SK-N-SH (cell line): ENCODE results near the gene EIF1AD. TPM values are rescaled to one million over a fixed set of nuclear protein-coding genes. Genes with fewer than 3 reads are reported as not detected.
"Not testable (repeated sequence)": the region's sequence is repeated elsewhere in the genome, so short reads cannot be mapped to it uniquely, and the experiment has no call there.

Source experiments
- CTCF ChIA-PET: fragments of 300-600, 350-600 bp; formaldehyde crosslinking; extraction: SDS; loops from one replicate; lab custom pipeline; 2021; lab: Yijun Ruan, JAX
- POLR2A ChIA-PET: fragments of 350-600 bp; sonication (Branson Sonifier 250); formaldehyde crosslinking; extraction: SDS; loops from one replicate; lab custom pipeline; 2020; ENCODE audit warnings: antibody characterized with exemption, inconsistent platforms; lab: Yijun Ruan, JAX
- DNase-seq: peaks from one replicate; pipeline ENCODE4 v3.0.0; 2012
- H2AFZ ChIP-seq: fragments of 200-600 bp; sonication (generic); 2 replicates; pipeline ENCODE4 v1.8.1; 2016; ENCODE audit warnings: antibody characterized with exemption, mild to moderate bottlenecking, low read depth
- H3F3A ChIP-seq: fragments of 200-600 bp; sonication (generic); replicated peaks from 2 replicates; pipeline ENCODE3; 2016; ENCODE audit warnings: antibody characterized with exemption, mild to moderate bottlenecking; ENCODE audit not compliant: insufficient read depth
- H3K27ac ChIP-seq, 2 experiments: fragments of 200-500 bp in 1 of 2; fragments of 200-600 bp in 1 of 2; sonication (Bioruptor generic) in 1 of 2; sonication (generic), shearing (Covaris generic) in 1 of 2; 2 replicates each; pipeline versions ENCODE4 v1.5.1 to v1.6.1; 2014 to 2016; ENCODE audit warnings: low read depth in 2 of 2, inconsistent platforms in 1 of 2, low read length in 1 of 2, mild to moderate bottlenecking in 1 of 2, mixed read lengths in 1 of 2
- H3K27me3 ChIP-seq: fragments of 200-600 bp; sonication (generic), shearing (Covaris generic); 2 replicates; pipeline ENCODE4 v1.6.1; 2016; ENCODE audit warnings: mixed run types; ENCODE audit not compliant: insufficient read depth
- H3K36me3 ChIP-seq, 2 experiments: fragments of 200-500 bp in 1 of 2; fragments of 200-600 bp in 1 of 2; sonication (Bioruptor generic) in 1 of 2; sonication (generic) in 1 of 2; replicated peaks in 1 of 2; 2 replicates each; pipeline versions ENCODE3 to v1.5.1; 2014 to 2016; ENCODE audit warnings: low read length in 1 of 2, mild to moderate bottlenecking in 1 of 2; ENCODE audit not compliant: insufficient read depth in 2 of 2, control insufficient read depth in 1 of 2
- H3K4me1 ChIP-seq, 2 experiments: fragments of 200-500 bp in 1 of 2; fragments of 200-600 bp in 1 of 2; sonication (Bioruptor generic) in 1 of 2; sonication (generic), shearing (Covaris generic) in 1 of 2; 2 replicates each; pipeline versions ENCODE4 v1.5.1 to v1.6.1; 2014 to 2016; ENCODE audit warnings: low read depth in 1 of 2, low read length in 1 of 2, mixed run types in 1 of 2; ENCODE audit not compliant: insufficient read depth in 2 of 2, control insufficient read depth in 1 of 2
- H3K4me2 ChIP-seq: fragments of 200-600 bp; sonication (generic), shearing (Covaris generic); 2 replicates; pipeline ENCODE4 v1.6.1; 2017; ENCODE audit warnings: mixed run types
- H3K4me3 ChIP-seq, 2 experiments: fragments of 200-500 bp in 1 of 2; fragments of 200-600 bp in 1 of 2; sonication (Bioruptor generic) in 1 of 2; sonication (generic), shearing (Covaris generic) in 1 of 2; 2 replicates each; pipeline versions ENCODE4 v1.5.1 to v1.8.1; 2014 to 2016; ENCODE audit warnings: low read depth in 2 of 2, inconsistent platforms in 1 of 2, low read length in 1 of 2, mild to moderate bottlenecking in 1 of 2, mixed read lengths in 1 of 2, moderate library complexity in 1 of 2
- H3K79me2 ChIP-seq: fragments of 200-600 bp; sonication (generic); 2 replicates; pipeline ENCODE4 v1.8.1; 2017; ENCODE audit warnings: mild to moderate bottlenecking; ENCODE audit not compliant: insufficient read depth
- H3K9ac ChIP-seq: fragments of 200-600 bp; sonication (generic); 2 replicates; pipeline ENCODE4 v1.6.1; 2017; ENCODE audit warnings: mixed run types
- H3K9me2 ChIP-seq: fragments of 200-600 bp; sonication (generic); 2 replicates; pipeline ENCODE4 v1.6.1; 2017; ENCODE audit warnings: mixed run types
- H3K9me3 ChIP-seq: fragments of 200-600 bp; sonication (generic); 2 replicates; pipeline ENCODE4 v1.6.1; 2017; ENCODE audit warnings: mixed run types, mild to moderate bottlenecking, moderate library complexity
- H4K20me1 ChIP-seq: fragments of 200-600 bp; sonication (generic); 2 replicates; pipeline ENCODE4 v1.6.1; 2017; ENCODE audit warnings: mild to moderate bottlenecking, mixed run types; ENCODE audit not compliant: insufficient read depth
- CHD2 ChIP-seq: fragments of 150-350 bp; IDR thresholded peaks from 2 replicates; pipeline ENCODE4 v1.6.1; 2018; ENCODE audit warnings: low read length; ENCODE audit not compliant: partially characterized antibody
- ELF1 ChIP-seq: IDR thresholded peaks from 2 replicates; pipeline ENCODE4 v1.4.0; 2012
- EZH2phosphoT487 ChIP-seq: fragments of 200-600 bp; sonication (generic); IDR thresholded peaks from 2 replicates; pipeline ENCODE4 v1.6.1; 2017; ENCODE audit warnings: low read depth, mixed run types, mild to moderate bottlenecking, antibody characterized with exemption, moderate library complexity, borderline replicate concordance
- FOSL2 ChIP-seq: IDR thresholded peaks from 2 replicates; pipeline ENCODE4 v1.4.0; 2012; ENCODE audit warnings: low read depth, mild to moderate bottlenecking, moderate library complexity, borderline replicate concordance
- FOXJ3 ChIP-seq: sonication (generic); formaldehyde crosslinking; IDR thresholded peaks from 2 replicates; pipeline ENCODE4 v1.5.1; 2020; ENCODE audit warnings: mild to moderate bottlenecking, missing genetic modification reagents
- FOXM1 ChIP-seq: IDR thresholded peaks from 2 replicates; pipeline ENCODE4 v1.4.0; 2012; ENCODE audit warnings: low read depth, mild to moderate bottlenecking
- GABPA ChIP-seq: IDR thresholded peaks from 2 replicates; pipeline ENCODE4 v1.4.0; 2012; ENCODE audit warnings: low read depth, mild to moderate bottlenecking
- GATA2 ChIP-seq: sonication (generic); formaldehyde crosslinking; IDR thresholded peaks from 2 replicates; pipeline ENCODE4 v1.5.0; 2020; ENCODE audit warnings: mild to moderate bottlenecking, missing genetic modification reagents
- MAX ChIP-seq: IDR thresholded peaks from 2 replicates; pipeline ENCODE4 v1.4.0; 2012; ENCODE audit warnings: low read depth
- MEF2A ChIP-seq: IDR thresholded peaks from 2 replicates; pipeline ENCODE4 v1.4.0; 2012; ENCODE audit warnings: low read depth, borderline replicate concordance
- NFIC ChIP-seq: IDR thresholded peaks from 2 replicates; pipeline ENCODE4 v1.4.0; 2012; ENCODE audit warnings: borderline replicate concordance
- PBX3 ChIP-seq: IDR thresholded peaks from 2 replicates; pipeline ENCODE4; 2012
- RAD21 ChIP-seq: IDR thresholded peaks from 2 replicates; pipeline ENCODE4 v1.6.1; 2012; ENCODE audit warnings: mild to moderate bottlenecking, low read length
- RCOR1 ChIP-seq: fragments of 150-350 bp; IDR thresholded peaks from 2 replicates; pipeline ENCODE4 v1.6.1; 2017; ENCODE audit warnings: antibody characterized with exemption, low read length
- REST ChIP-seq: IDR thresholded peaks from 2 replicates; pipeline ENCODE4 v1.6.1; 2012; ENCODE audit warnings: mild to moderate bottlenecking, low read depth, low read length, moderate library complexity
- RFX5 ChIP-seq: IDR thresholded peaks from 2 replicates; pipeline ENCODE4 v1.6.1; 2012; ENCODE audit warnings: mild to moderate bottlenecking, improper control_type of control experiment, low read length
- SMC3 ChIP-seq: IDR thresholded peaks from 2 replicates; pipeline ENCODE4 v1.6.1; 2012; ENCODE audit warnings: low read depth, low read length, improper control_type of control experiment
- TCF12 ChIP-seq: IDR thresholded peaks from 2 replicates; pipeline ENCODE4 v1.4.0; 2012
- TEAD4 ChIP-seq: IDR thresholded peaks from 2 replicates; pipeline ENCODE4 v1.4.0; 2012; ENCODE audit warnings: mild to moderate bottlenecking, borderline replicate concordance; ENCODE audit not compliant: insufficient read depth
- YY1 ChIP-seq: IDR thresholded peaks from 2 replicates; pipeline ENCODE4 v1.4.0; 2012; ENCODE audit warnings: low read depth, mild to moderate bottlenecking
- WGBS: methylation state at CpG from one replicate; pipeline ENCODE4 v1.1.6; 2017; ENCODE audit warnings: low lambda C conversion rate; 5-methylcytosine and 5-hydroxymethylcytosine counted together
- polyA plus RNA-seq, 3 experiments: library from polyadenylated mRNA; depleted of rRNA; stranded (reverse); fragments of >200 nt; gene quantifications; 2 replicates each; pipeline ENCODE4 v1.2.3, GENCODE V29; 2012

Gene EIF1AD
- polyA plus RNA-seq, 1 of the 3 experiments (the other 2 are of a cell fraction): 28.9 TPM

- H3K36me3 ChIP-seq, H3K9ac ChIP-seq, H3K4me3 ChIP-seq, H3K4me2 ChIP-seq, H3F3A ChIP-seq, CTCF ChIA-PET, H3K4me1 ChIP-seq, POLR2A ChIA-PET, H3K9me3 ChIP-seq, DNase-seq, H3K79me2 ChIP-seq, H3K27ac ChIP-seq, H3K27me3 ChIP-seq, H2AFZ ChIP-seq, H4K20me1 ChIP-seq, H3K9me2 ChIP-seq: not testable (repeated sequence)
- WGBS: 94% methylated on average over 5 of the region's 5 CpGs
Measured at GRCh38 chr11:65950711-65951110, 51.2 kb downstream of the EIF1AD start.

- WGBS: 87% methylated on average over 8 of the region's 12 CpGs
- Histone ChIP-seq H3K27ac (no peak overlapping the region), H3K4me2 (no peak overlapping the region), H3K9me3 (no peaks in the 10 kb centered on the region), H3F3A (peaks cover 3% of the 10 kb centered on the region), H3K4me1 (no peaks in the 10 kb centered on the region), H3K9ac (no peak overlapping the region), H3K9me2 (no peaks in the 10 kb centered on the region), H3K79me2 (no peaks in the 10 kb centered on the region), H3K4me3 (no peak overlapping the region), H3K36me3 (no peaks in the 10 kb centered on the region), H3K27me3 (no peaks in the 10 kb centered on the region), H2AFZ (no peak overlapping the region), H4K20me1 (no peaks in the 10 kb centered on the region)
- DNase-seq: no peak
- TF ChIP-seq FOXJ3 (CRISPR knock-in tag): no peak
- no peak for TF ChIP-seq ELF1
- TF ChIP-seq MEF2A: no peak
- TF ChIP-seq RFX5: no peak
- no peak for TF ChIP-seq GATA2
- TF ChIP-seq RCOR1: no peak
- no peak for TF ChIP-seq TCF12
- no peak for TF ChIP-seq EZH2phosphoT487
- TF ChIP-seq SMC3: no peak
- no peak for TF ChIP-seq FOXM1
- TF ChIP-seq MAX: no peak
- no peak for TF ChIP-seq NFIC
- POLR2A ChIA-PET: no interaction called here
- CTCF ChIA-PET: interaction anchor here (0.8 to 1.4 kb wide), 2 partner anchors 13 to 58 kb away, joined by 3 read pairs; no protein-coding TSS in a partner anchor
Measured at GRCh38 chr11:65947603-65948125, 54.3 kb downstream of the EIF1AD start.

GRCh38 chr11:65947133-65947532, 54.8 kb downstream of the EIF1AD start:
- Histone ChIP-seq H4K20me1 (no peaks in the 10 kb centered on the region), H3K27me3 (no peaks in the 10 kb centered on the region), H3K9me2 (no peaks in the 10 kb centered on the region), H3K79me2 (no peaks in the 10 kb centered on the region), H3K36me3 (no peaks in the 10 kb centered on the region), H3K4me1 (no peaks in the 10 kb centered on the region), H3F3A (peaks cover 5% of the 10 kb centered on the region), H3K9ac (no peak overlapping the region), H3K27ac (no peak overlapping the region), H3K4me3 (no peak overlapping the region), H2AFZ (no peak overlapping the region), H3K4me2 (no peak overlapping the region), H3K9me3 (no peaks in the 10 kb centered on the region)
- POLR2A ChIA-PET: no interaction called here
- 77% methylated on average over 9 of the region's 13 CpGs for WGBS
- DNase-seq: no peak
- CTCF ChIA-PET: interaction anchor here (0.8 to 1.4 kb wide), 2 partner anchors 13 to 58 kb away, joined by 3 read pairs; no protein-coding TSS in a partner anchor
- no peak for TF ChIP-seq RAD21
- TF ChIP-seq PBX3: no peak
- no peak for TF ChIP-seq CHD2
- TF ChIP-seq MEF2A: no peak
- no peak for TF ChIP-seq TEAD4
- no peak for TF ChIP-seq FOXM1
- TF ChIP-seq REST: no peak
- no peak for TF ChIP-seq FOXJ3 (CRISPR knock-in tag)
- TF ChIP-seq RFX5: no peak
- no peak for TF ChIP-seq GABPA
- TF ChIP-seq SMC3: no peak
- no peak for TF ChIP-seq ELF1
- no peak for TF ChIP-seq RCOR1
- no peak for TF ChIP-seq YY1
- TF ChIP-seq FOSL2: no peak
